B cell (primary cell): Measurements from ENCODE around the gene MLLT3. TPM values are rescaled to one million over a fixed set of nuclear protein-coding genes. Genes with fewer than 3 reads are reported as not detected.

Source experiments
- ATAC-seq: fragments of 200-7000 bp; cut with Tn5 transposase; one replicate; pipeline ENCODE4 v1.10.0; 2021; ENCODE audit warnings: low read depth, mild to moderate bottlenecking, moderate number of reproducible peaks, moderate library complexity
- CTCF ChIA-PET: fragments of 350-600 bp; sonication (Branson Sonifier 250); formaldehyde crosslinking; loops from one replicate; lab custom pipeline; 2021; ENCODE audit warnings: antibody characterized with exemption, inconsistent platforms; lab: Charles Lee
- POLR2A ChIA-PET: fragments of 350-600 bp; sonication (Branson Sonifier 250); formaldehyde crosslinking; loops from one replicate; lab custom pipeline; 2021; ENCODE audit warnings: antibody characterized with exemption; lab: Charles Lee
- DNase-seq: peaks from one replicate; pipeline ENCODE4 v3.0.0; 2013
- H2AFZ ChIP-seq: 2 replicates; pipeline ENCODE4 v1.6.1; 2012; ENCODE audit warnings: mild to moderate bottlenecking, low read depth, low read length; ENCODE audit not compliant: insufficient read depth, poor library complexity, severe bottlenecking
- H3K27ac ChIP-seq, 2 donors: 1 replicate in 1 of 2; 2 replicates in 1 of 2; pipeline ENCODE4 v1.5.1; 2012 to 2013; ENCODE audit warnings: low read length in 2 of 2, mild to moderate bottlenecking in 2 of 2, moderate library complexity in 1 of 2
- H3K27me3 ChIP-seq, 4 experiments: fragments of 200-600 bp in 1 of 4; sonication (generic) in 1 of 4; replicated peaks in 1 of 4; 1 replicate in 2 of 4; 2 replicates in 2 of 4; pipeline versions ENCODE4 v1.6.1 to v1.7.0; 2013 to 2016; ENCODE audit warnings: low read length in 3 of 4, mild to moderate bottlenecking in 2 of 4, mixed read lengths in 1 of 4, moderate library complexity in 1 of 4; ENCODE audit not compliant: insufficient read depth in 4 of 4, control insufficient read depth in 3 of 4; ENCODE audit errors: control extremely low read depth in 1 of 4
- H3K36me3 ChIP-seq, 2 experiments: replicated peaks in 1 of 2; 1 replicate in 1 of 2; 2 replicates in 1 of 2; pipeline versions ENCODE4 v1.6.1 to v1.7.1; 2013; ENCODE audit warnings: low read length in 1 of 2; ENCODE audit not compliant: insufficient read depth in 2 of 2, control insufficient read depth in 1 of 2; ENCODE audit errors: control extremely low read depth in 1 of 2, extremely low read depth in 1 of 2
- H3K4me1 ChIP-seq, 2 donors: fragments of 200-600 bp in 1 of 2; sonication (generic) in 1 of 2; 1 replicate in 1 of 2; 2 replicates in 1 of 2; pipeline versions ENCODE4 v1.5.1 to v1.6.1; 2013 to 2017; ENCODE audit warnings: low read length in 2 of 2; ENCODE audit not compliant: control insufficient read depth in 2 of 2, insufficient read depth in 2 of 2
- H3K4me2 ChIP-seq: replicated peaks from 2 replicates; pipeline ENCODE3; 2012; ENCODE audit warnings: mild to moderate bottlenecking, low read depth, low read length; ENCODE audit not compliant: poor library complexity, severe bottlenecking
- H3K4me3 ChIP-seq, 5 experiments: fragments of 200-600 bp in 1 of 5; sonication (generic) in 1 of 5; 1 replicate in 3 of 5; 2 replicates in 2 of 5; pipeline versions ENCODE4 v1.5.1 to v1.7.0; 2011 to 2016; ENCODE audit warnings: low read length in 4 of 5, mild to moderate bottlenecking in 4 of 5, low read depth in 2 of 5, control low read depth in 1 of 5, moderate library complexity in 1 of 5; ENCODE audit not compliant: insufficient read depth in 1 of 5; ENCODE audit errors: control extremely low read depth in 1 of 5, extremely low read depth in 1 of 5
- H3K79me2 ChIP-seq: fragments of 200-600 bp; sonication (generic); one replicate; pipeline ENCODE4 v1.6.0; 2016; ENCODE audit warnings: low read length; ENCODE audit not compliant: control insufficient read depth, insufficient read depth
- H3K9ac ChIP-seq: fragments of 200-600 bp; sonication (generic); 2 replicates; pipeline ENCODE4 v1.6.1; 2017; ENCODE audit warnings: mild to moderate bottlenecking, low read length, moderate library complexity
- H3K9me3 ChIP-seq, 3 donors: one replicate each; pipeline versions ENCODE4 v1.6.1 to v1.7.1; 2013; ENCODE audit warnings: low read length in 2 of 3; ENCODE audit not compliant: control insufficient read depth in 2 of 3, insufficient read depth in 1 of 3; ENCODE audit errors: control extremely low read depth in 1 of 3
- H4K20me1 ChIP-seq: 2 replicates; pipeline ENCODE4 v1.6.0; 2012; ENCODE audit warnings: mild to moderate bottlenecking, low read length; ENCODE audit not compliant: insufficient read depth, control insufficient read depth, poor library complexity, severe bottlenecking
- H3K27ac Mint-ChIP-seq: one replicate; pipeline ENCODE4 v1.8.0; 2021; ENCODE audit warnings: mixed read lengths
- H3K27me3 Mint-ChIP-seq: one replicate; pipeline ENCODE4 v1.8.0; 2021; ENCODE audit warnings: mixed read lengths
- H3K4me1 Mint-ChIP-seq: one replicate; pipeline ENCODE4 v1.8.0; 2021; ENCODE audit warnings: mixed read lengths
- H3K4me3 Mint-ChIP-seq: one replicate; pipeline ENCODE4 v1.8.0; 2021; ENCODE audit warnings: mixed read lengths
- H3K9me3 Mint-ChIP-seq: one replicate; pipeline ENCODE4 v1.8.0; 2022; ENCODE audit warnings: mixed read lengths; ENCODE audit not compliant: insufficient read depth
- EZH2 ChIP-seq: IDR thresholded peaks from 2 replicates; pipeline ENCODE4 v1.6.1; 2012; ENCODE audit warnings: borderline replicate concordance, low read depth, mild to moderate bottlenecking, moderate library complexity, low read length; ENCODE audit not compliant: insufficient read depth, poor library complexity, severe bottlenecking
- WGBS: methylation state at CpG from one replicate; pipeline ENCODE4 v1.1.5; 2013; ENCODE audit warnings: missing lambda C conversion rate; ENCODE audit not compliant: insufficient coverage; 5-methylcytosine and 5-hydroxymethylcytosine counted together
- intact Hi-C: fragments of 100-400 bp; cut with micrococcal nuclease; formaldehyde crosslinking; loops from one replicate; pipeline ENCODE4 v1.10.0; 2022
- polyA plus RNA-seq: library from polyadenylated mRNA; depleted of rRNA; stranded (reverse); fragments of >200 nt; gene quantifications from 2 replicates; pipeline ENCODE4 v1.2.3, GENCODE V29; 2012
- total RNA-seq, 2 donors: library from RNA; stranded (reverse); fragments of 120-200 nt in 1 of 2; gene quantifications; 1 replicate in 1 of 2; 2 replicates in 1 of 2; pipeline versions ENCODE4 v1.2.3 to v1.2.4, GENCODE V29; 2013 to 2022
- TF ChIP-seq, protein P1 (sequence below): fragments of 200-600 bp; IDR thresholded peaks from one replicate; pipeline ENCODE4 v1.8.0; 2022; ENCODE audit warnings: antibody characterized with exemption, mild to moderate bottlenecking

MLLT3 gene
- total and polyA plus RNA-seq, 2 donors (not counting 1 experiment from before 2014, with no cell fraction given) = 3.4 to 3.6 TPM

DNA sequence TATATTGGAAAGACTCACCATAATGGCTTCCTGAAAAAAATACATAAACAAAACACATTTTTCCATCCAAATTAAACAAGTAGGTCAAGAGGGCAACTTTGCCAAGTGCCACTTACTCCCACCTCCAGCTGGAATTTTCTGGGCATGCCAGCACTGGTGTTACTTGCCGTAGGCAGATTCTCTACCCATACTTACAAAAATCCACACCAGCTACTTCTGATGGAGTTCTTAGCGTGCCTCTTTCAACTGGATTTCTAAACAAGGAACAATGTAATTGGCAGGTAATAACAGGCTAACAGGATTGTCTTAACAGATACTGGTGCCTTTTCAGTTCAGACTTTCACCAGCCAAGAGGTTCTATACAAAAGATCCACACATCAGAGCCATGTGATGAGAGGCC, 301.4 kb downstream of the MLLT3 start:
- ATAC-seq (no peak), DNase-seq (no peak)
- Mint-ChIP-seq H3K9me3 (no peaks in the 10 kb centered on the region), H3K27me3 (no peaks in the 10 kb centered on the region), H3K4me3 (no peak overlapping the region), H3K4me1 (no peaks in the 10 kb centered on the region), H3K27ac (no peak overlapping the region)
- WGBS = 100% methylated on average over 1 of the region's 2 CpGs
- H3K79me2 ChIP-seq = no peaks in the 10 kb centered on the region
- no peaks in the 10 kb centered on the region for H3K9me3 ChIP-seq
- H3K36me3 ChIP-seq = no peaks in the 10 kb centered on the region
- no peak overlapping the region for H3K27ac ChIP-seq
- no peak overlapping the region for H3K9ac ChIP-seq
- no peak overlapping the region for H3K4me2 ChIP-seq
- no peak overlapping the region for H3K4me3 ChIP-seq
- H2AFZ ChIP-seq = no peak overlapping the region
- POLR2A ChIA-PET = no interaction called here
- H4K20me1 ChIP-seq = no peaks in the 10 kb centered on the region
- H3K27me3 ChIP-seq = no peaks in the 10 kb centered on the region
- intact Hi-C loops = no loop called here
- no peak for TF ChIP-seq EZH2
- TF ChIP-seq, protein P1, sequence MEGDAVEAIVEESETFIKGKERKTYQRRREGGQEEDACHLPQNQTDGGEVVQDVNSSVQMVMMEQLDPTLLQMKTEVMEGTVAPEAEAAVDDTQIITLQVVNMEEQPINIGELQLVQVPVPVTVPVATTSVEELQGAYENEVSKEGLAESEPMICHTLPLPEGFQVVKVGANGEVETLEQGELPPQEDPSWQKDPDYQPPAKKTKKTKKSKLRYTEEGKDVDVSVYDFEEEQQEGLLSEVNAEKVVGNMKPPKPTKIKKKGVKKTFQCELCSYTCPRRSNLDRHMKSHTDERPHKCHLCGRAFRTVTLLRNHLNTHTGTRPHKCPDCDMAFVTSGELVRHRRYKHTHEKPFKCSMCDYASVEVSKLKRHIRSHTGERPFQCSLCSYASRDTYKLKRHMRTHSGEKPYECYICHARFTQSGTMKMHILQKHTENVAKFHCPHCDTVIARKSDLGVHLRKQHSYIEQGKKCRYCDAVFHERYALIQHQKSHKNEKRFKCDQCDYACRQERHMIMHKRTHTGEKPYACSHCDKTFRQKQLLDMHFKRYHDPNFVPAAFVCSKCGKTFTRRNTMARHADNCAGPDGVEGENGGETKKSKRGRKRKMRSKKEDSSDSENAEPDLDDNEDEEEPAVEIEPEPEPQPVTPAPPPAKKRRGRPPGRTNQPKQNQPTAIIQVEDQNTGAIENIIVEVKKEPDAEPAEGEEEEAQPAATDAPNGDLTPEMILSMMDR = no peak
- CTCF ChIA-PET = no interaction called here
- no peaks in the 10 kb centered on the region for H3K4me1 ChIP-seq

DNA sequence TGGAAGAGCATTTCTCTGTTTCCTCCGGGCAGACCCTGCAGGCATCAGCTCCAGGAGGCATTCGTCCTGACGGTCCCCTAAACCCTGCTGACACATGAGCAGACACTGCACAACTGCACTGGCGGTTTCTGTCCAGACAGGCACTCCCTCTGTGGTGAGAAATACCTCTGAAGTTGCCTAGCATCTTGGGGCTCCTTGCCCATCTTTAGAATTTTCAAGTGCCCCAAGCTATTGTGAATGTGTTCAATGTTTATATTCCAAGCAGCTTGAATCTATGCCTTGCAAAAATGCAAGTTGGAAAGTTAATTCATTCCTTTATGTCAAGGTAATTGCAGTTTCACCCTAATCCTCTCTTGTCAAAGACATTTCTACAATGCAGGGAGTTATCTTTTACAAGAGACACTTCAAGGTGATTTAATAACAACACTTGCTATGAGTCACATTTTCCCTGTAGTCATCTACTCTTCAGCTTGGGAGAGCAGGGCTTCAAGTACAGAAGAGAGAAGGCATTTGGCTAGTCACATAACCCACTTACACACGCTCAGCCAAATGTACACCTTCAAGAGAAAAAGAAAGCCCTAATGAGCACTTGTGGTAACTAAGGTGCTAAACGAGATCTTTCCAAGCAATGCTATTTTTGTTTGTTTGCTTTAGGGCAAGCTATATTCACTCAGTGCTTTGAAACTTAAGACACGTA, 302.5 kb downstream of the MLLT3 start:
- H3K4me1 Mint-ChIP-seq = no peaks in the 10 kb centered on the region
- H3K27me3 ChIP-seq = no peaks in the 10 kb centered on the region
- H3K9me3 Mint-ChIP-seq = no peaks in the 10 kb centered on the region
- no peaks in the 10 kb centered on the region for H3K79me2 ChIP-seq
- no peak for TF ChIP-seq EZH2
- TF ChIP-seq, protein P1 = no peak
- no peaks in the 10 kb centered on the region for H3K27me3 Mint-ChIP-seq
- no peaks in the 10 kb centered on the region for H3K9me3 ChIP-seq
- DNase-seq = no peak
- no peak overlapping the region for H3K4me3 Mint-ChIP-seq
- no peak overlapping the region for H3K27ac ChIP-seq
- no peak overlapping the region for H3K4me3 ChIP-seq
- H3K9ac ChIP-seq = no peak overlapping the region
- WGBS = 93% methylated on average over 4 of the region's 7 CpGs
- CTCF ChIA-PET = no interaction called here
- POLR2A ChIA-PET = no interaction called here
- no peak for ATAC-seq
- H3K27ac Mint-ChIP-seq = no peak overlapping the region
- H2AFZ ChIP-seq = no peak overlapping the region
- H3K4me1 ChIP-seq = no peaks in the 10 kb centered on the region
- intact Hi-C loops = no loop called here
- H3K36me3 ChIP-seq = no peaks in the 10 kb centered on the region
- no peaks in the 10 kb centered on the region for H4K20me1 ChIP-seq
- no peak overlapping the region for H3K4me2 ChIP-seq
